Parathyroid adenoma (tissue), 2 donors: ENCODE measurements around the gene FCN2.

ENCODE experiments used
- H2AFZ ChIP-seq: fragments of 300-600 bp; sonication (generic); one replicate; pipeline ENCODE4 v1.7.0; 2017; ENCODE audit warnings: antibody characterized with exemption, mild to moderate bottlenecking
- H3K27ac ChIP-seq: fragments of 300-600 bp; sonication (generic); one replicate; pipeline ENCODE4 v1.7.0; 2017
- H3K27me3 ChIP-seq: fragments of 300-600 bp; sonication (generic); one replicate; pipeline ENCODE4 v1.7.0; 2017; ENCODE audit warnings: low read length; ENCODE audit not compliant: control insufficient read depth, insufficient read depth
- H3K36me3 ChIP-seq: fragments of 300-600 bp; sonication (generic); one replicate; pipeline ENCODE4 v1.7.0; 2017; ENCODE audit warnings: low read length; ENCODE audit not compliant: control insufficient read depth, insufficient read depth
- H3K4me1 ChIP-seq: fragments of 300-600 bp; sonication (generic); one replicate; pipeline ENCODE4 v1.7.0; 2017; ENCODE audit warnings: control low read depth
- H3K4me2 ChIP-seq: fragments of 300-600 bp; sonication (generic); one replicate; pipeline ENCODE4 v1.7.0; 2017; ENCODE audit warnings: low read length
- H3K4me3 ChIP-seq: fragments of 300-600 bp; sonication (generic); one replicate; pipeline ENCODE4 v1.7.0; 2017; ENCODE audit warnings: low read depth, low read length
- H3K79me2 ChIP-seq: fragments of 300-600 bp; sonication (generic); one replicate; pipeline ENCODE4 v1.7.0; 2017; ENCODE audit warnings: control low read depth
- H3K9ac ChIP-seq: fragments of 300-600 bp; sonication (generic); one replicate; pipeline ENCODE4 v1.7.0; 2017; ENCODE audit warnings: mild to moderate bottlenecking
- H3K9me3 ChIP-seq: fragments of 300-600 bp; sonication (generic); one replicate; pipeline ENCODE4 v1.7.0; 2017; ENCODE audit warnings: low read length; ENCODE audit not compliant: control insufficient read depth
- CTCF ChIP-seq: fragments of 300-600 bp; sonication (generic); IDR thresholded peaks from one replicate; pipeline ENCODE4 v1.7.0; 2017; ENCODE audit warnings: antibody characterized with exemption, mild to moderate bottlenecking
- donor health status: primary hyperparathyroidism.

The FCN2 gene

GRCh38 chr9:134889386-134890154 is 9.0 kb downstream of the FCN2 start:
- Histone ChIP-seq H3K4me2 (no peak overlapping the region), H3K9ac (no peak overlapping the region), H2AFZ (no peak overlapping the region), H3K4me3 (no peak overlapping the region), H3K27me3 (no peaks in the 10 kb centered on the region), H3K27ac (no peak overlapping the region), H3K9me3 (no peaks in the 10 kb centered on the region), H3K4me1 (no peaks in the 10 kb centered on the region), H3K36me3 (no peaks in the 10 kb centered on the region), H3K79me2 (no peaks in the 10 kb centered on the region)
- no peak for TF ChIP-seq CTCF

GRCh38 chr9:134890155-134890495 is 9.5 kb downstream of the FCN2 start:
- Histone ChIP-seq H3K4me1 (no peaks in the 10 kb centered on the region), H3K9ac (no peak overlapping the region), H3K36me3 (no peaks in the 10 kb centered on the region), H2AFZ (no peak overlapping the region), H3K4me3 (no peak overlapping the region), H3K4me2 (no peak overlapping the region), H3K79me2 (no peaks in the 10 kb centered on the region), H3K27me3 (no peaks in the 10 kb centered on the region), H3K27ac (no peak overlapping the region), H3K9me3 (no peaks in the 10 kb centered on the region)
- no peak for TF ChIP-seq CTCF

GRCh38 chr9:134891053-134891452 is 10.4 kb downstream of the FCN2 start:
- Histone ChIP-seq H3K4me1 (no peaks in the 10 kb centered on the region), H3K4me2 (no peak overlapping the region), H3K4me3 (no peak overlapping the region), H3K27me3 (no peaks in the 10 kb centered on the region), H3K9me3 (no peaks in the 10 kb centered on the region), H3K79me2 (no peaks in the 10 kb centered on the region), H3K9ac (no peak overlapping the region), H2AFZ (no peak overlapping the region), H3K27ac (no peak overlapping the region), H3K36me3 (no peaks in the 10 kb centered on the region)
- no peak for TF ChIP-seq CTCF

- H3K27ac ChIP-seq, result no peak overlapping the region
- no peaks in the 10 kb centered on the region for H3K36me3 ChIP-seq
- H3K79me2 ChIP-seq, result no peaks in the 10 kb centered on the region
- TF ChIP-seq CTCF, result no peak
- H3K4me3 ChIP-seq, result no peak overlapping the region
- no peak overlapping the region for H3K4me2 ChIP-seq
- H3K9me3 ChIP-seq, result no peaks in the 10 kb centered on the region
- H2AFZ ChIP-seq, result no peak overlapping the region
- H3K9ac ChIP-seq, result no peak overlapping the region
- H3K4me1 ChIP-seq, result peaks cover 5% of the 10 kb centered on the region
- no peaks in the 10 kb centered on the region for H3K27me3 ChIP-seq
Observed at GRCh38 chr9:134891713-134892112, 11.1 kb downstream of the FCN2 start.

GRCh38 chr9:134892221-134892620 is 11.6 kb downstream of the FCN2 start:
- no peak overlapping the region for H2AFZ ChIP-seq

More at GRCh38 chr9:134892221-134892620, 11.6 kb downstream of the FCN2 start:
- Histone ChIP-seq H3K27me3 (no peaks in the 10 kb centered on the region), H3K36me3 (no peaks in the 10 kb centered on the region), H3K9me3 (no peaks in the 10 kb centered on the region), H3K4me1 (peaks cover 8% of the 10 kb centered on the region), H3K9ac (no peak overlapping the region), H3K4me2 (no peak overlapping the region), H3K4me3 (no peak overlapping the region), H3K27ac (no peak overlapping the region), H3K79me2 (no peaks in the 10 kb centered on the region)
- TF ChIP-seq CTCF, result no peak
